Calu3 (cell line): ENCODE data around the gene MRPS24. TPM values are rescaled to one million over a fixed set of nuclear protein-coding genes. Genes with fewer than 3 reads are reported as not detected.
A peak's percentile ranks its signal among the peaks of the same experiment; 100 is the strongest.

Experiments
- BruUV-seq: library from RNA; stranded (reverse); fragments of 400-500 nt; replicated peaks from 2 replicates; lab custom pipeline; 2021; lab: Mats Ljungman, UMichigan
- CTCF ChIA-PET: fragments of 300-600 bp; sonication (Branson Sonifier 250); formaldehyde crosslinking; loops from one replicate; lab custom pipeline; 2022; ENCODE audit warnings: antibody characterized with exemption; lab: Charles Lee
- DNase-seq: peaks from one replicate; pipeline ENCODE4 v3.0.0; 2022
- H3K27ac Mint-ChIP-seq: one replicate; pipeline ENCODE4 v1.8.0; 2022; ENCODE audit warnings: mixed read lengths; ENCODE audit not compliant: unreplicated experiment
- H3K27me3 Mint-ChIP-seq: one replicate; pipeline ENCODE4 v1.8.0; 2022; ENCODE audit warnings: mixed read lengths; ENCODE audit not compliant: unreplicated experiment
- H3K36me3 Mint-ChIP-seq: one replicate; pipeline ENCODE4 v1.8.0; 2022; ENCODE audit warnings: mild to moderate bottlenecking, moderate library complexity, mixed read lengths; ENCODE audit not compliant: insufficient read depth, unreplicated experiment
- H3K4me1 Mint-ChIP-seq: one replicate; pipeline ENCODE4 v1.8.0; 2022; ENCODE audit warnings: mild to moderate bottlenecking, low read depth, mixed read lengths; ENCODE audit not compliant: unreplicated experiment
- H3K4me3 Mint-ChIP-seq: one replicate; pipeline ENCODE4 v1.8.0; 2022; ENCODE audit warnings: mild to moderate bottlenecking, low read depth, moderate library complexity, mixed read lengths; ENCODE audit not compliant: unreplicated experiment
- H3K9me3 Mint-ChIP-seq: one replicate; pipeline ENCODE4 v1.8.0; 2022; ENCODE audit warnings: low read depth, mixed read lengths; ENCODE audit not compliant: unreplicated experiment
- CTCF ChIP-seq: fragments of 200-600 bp; IDR thresholded peaks from one replicate; pipeline ENCODE4 v1.8.0; 2022; ENCODE audit warnings: antibody characterized with exemption; ENCODE audit not compliant: unreplicated experiment
- intact Hi-C: fragments of 100-400 bp; cut with micrococcal nuclease; formaldehyde crosslinking; loops from one replicate; pipeline ENCODE4 v1.10.0; 2022; ENCODE audit not compliant: unreplicated experiment
- total RNA-seq: library from RNA; stranded (reverse); gene quantifications from 2 replicates; pipeline ENCODE4 v1.2.3, GENCODE V29; 2022

Gene MRPS24
- total RNA-seq, 1 experiment from 2014 or later: 182 TPM

- Mint-ChIP-seq H3K36me3 (peaks cover 57% of the 10 kb centered on the region), H3K9me3 (no peaks in the 10 kb centered on the region), H3K27ac (no peak overlapping the region), H3K4me1 (no peaks in the 10 kb centered on the region), H3K27me3 (no peaks in the 10 kb centered on the region), H3K4me3 (no peak overlapping the region)
- DNase-seq: no peak
- no TSS peak for BruUV-seq
- intact Hi-C loops: no loop called here
- TF ChIP-seq CTCF: no peak
- CTCF ChIA-PET: no interaction called here
Measured at GRCh38 chr7:43880596-43880995, 11.3 kb upstream of the MRPS24 start.

- Mint-ChIP-seq H3K9me3 (no peaks in the 10 kb centered on the region), H3K27ac (no peak overlapping the region), H3K27me3 (no peaks in the 10 kb centered on the region), H3K4me1 (no peaks in the 10 kb centered on the region), H3K4me3 (no peak overlapping the region), H3K36me3 (peaks cover 54% of the 10 kb centered on the region)
- intact Hi-C loops: no loop called here
- DNase-seq: no peak
- CTCF ChIA-PET: no interaction called here
- BruUV-seq: no TSS peak
- TF ChIP-seq CTCF: no peak
Measured at GRCh38 chr7:43879477-43879876, 10.2 kb upstream of the MRPS24 start.

GRCh38 chr7:43878867-43879266, 9.6 kb upstream of the MRPS24 start:
- H3K4me3 Mint-ChIP-seq: no peak overlapping the region
- no peak for DNase-seq
- CTCF ChIA-PET: no interaction called here
- BruUV-seq: no TSS peak
- intact Hi-C loops: no loop called here
- peaks cover 49% of the 10 kb centered on the region for H3K36me3 Mint-ChIP-seq
- no peaks in the 10 kb centered on the region for H3K27me3 Mint-ChIP-seq
- TF ChIP-seq CTCF: no peak
- no peaks in the 10 kb centered on the region for H3K4me1 Mint-ChIP-seq
- H3K9me3 Mint-ChIP-seq: no peaks in the 10 kb centered on the region
- H3K27ac Mint-ChIP-seq: no peak overlapping the region

GRCh38 chr7:43877968-43878864, 8.9 kb upstream of the MRPS24 start:
- TF ChIP-seq CTCF: no peak
- Mint-ChIP-seq H3K27me3 (no peaks in the 10 kb centered on the region), H3K27ac (no peak overlapping the region), H3K9me3 (no peaks in the 10 kb centered on the region), H3K36me3 (peaks cover 42% of the 10 kb centered on the region), H3K4me1 (peaks cover 4% of the 10 kb centered on the region), H3K4me3 (no peak overlapping the region)
- intact Hi-C loops: no loop called here
- TSS peak; percentile 24 for BruUV-seq
- no peak for DNase-seq
- CTCF ChIA-PET: no interaction called here
